Measurements from ENCODE around the gene AGK. TPM values are rescaled to one million over a fixed set of nuclear protein-coding genes. Genes with fewer than 3 reads are reported as not detected.

AGK gene
- total and polyA plus RNA-seq, 4 donors = 7.2 to 13.6 (median 8.9) TPM

- no peak for TF ChIP-seq ZBTB33 (IDR thresholded peaks at IDR 0.05)
- no peak for TF ChIP-seq SP1 (IDR thresholded peaks at IDR 0.05)
- no peak for TF ChIP-seq ATF3 (IDR thresholded peaks at IDR 0.05)
- TF ChIP-seq HNF4G (IDR thresholded peaks at IDR 0.05) = no peak
- TF ChIP-seq FOXA1 (IDR thresholded peaks at IDR 0.05) = no peak
- no peak for TF ChIP-seq MAX (IDR thresholded peaks at IDR 0.05)
- TF ChIP-seq TAF1 (conservative IDR thresholded peaks at IDR 0.05) = no peak
Measured at GRCh38 chr7:141691961-141692360, 140.8 kb downstream of the AGK start (continued).

GRCh38 chr7:141693082-141693481, 141.9 kb downstream of the AGK start:
- no peak overlapping the region for H3K4me3 ChIP-seq (ENCODE audit: low read depth in 1 of 3, low read length in 3 of 3)
- no peaks in the 10 kb centered on the region for H3K9me3 ChIP-seq (ENCODE audit: control insufficient read depth in 4 of 4, low read length in 3 of 4)
- no peak overlapping the region for H3K9ac ChIP-seq (ENCODE audit: low read depth in 1 of 2, low read length in 2 of 2)
- no peaks in the 10 kb centered on the region for H3K27me3 ChIP-seq (ENCODE audit: control insufficient read depth in 4 of 4, insufficient read depth in 4 of 4, low read length in 3 of 4)
- H3K36me3 ChIP-seq (ENCODE audit: control insufficient read depth in 4 of 4, insufficient read depth in 3 of 4, low read depth in 1 of 4, low read length in 3 of 4) = no peaks in the 10 kb centered on the region
- WGBS = 89% methylated on average over 3 of the region's 3 CpGs
- peaks cover 16 to 56% (median 44%) of the 10 kb centered on the region in 4 donors for H3K4me1 ChIP-seq (ENCODE audit: control insufficient read depth in 4 of 4, insufficient read depth in 4 of 4, low read length in 3 of 4)
- no peak for DNase-seq (ENCODE audit: low spot score)
- H3K27ac ChIP-seq (ENCODE audit: low read depth in 1 of 2, low read length in 2 of 2) = no peak overlapping the region
- no peak for TF ChIP-seq RAD21 (IDR thresholded peaks at IDR 0.05)
- no peak for TF ChIP-seq GABPA (IDR thresholded peaks at IDR 0.05 in 1 of 2, conservative IDR thresholded peaks at IDR 0.05 in 1 of 2)
- no peak for TF ChIP-seq EGR1 (IDR thresholded peaks at IDR 0.05; ENCODE audit: low read depth in 2 of 2)
- no peak for TF ChIP-seq YY1 (IDR thresholded peaks at IDR 0.05)
- no peak for TF ChIP-seq FOXA1 (IDR thresholded peaks at IDR 0.05)
- no peak for TF ChIP-seq CTCF (IDR thresholded peaks at IDR 0.05; ENCODE audit: low read depth, low read length, missing input control)
- TF ChIP-seq NR2F2 (IDR thresholded peaks at IDR 0.05) = no peak
- no peak for TF ChIP-seq SP1 (IDR thresholded peaks at IDR 0.05)
- TF ChIP-seq MAX (IDR thresholded peaks at IDR 0.05) = no peak
- no peak for TF ChIP-seq HNF4A (conservative IDR thresholded peaks at IDR 0.05)

- H3K36me3 ChIP-seq (ENCODE audit: control insufficient read depth in 4 of 4, insufficient read depth in 3 of 4, low read depth in 1 of 4, low read length in 3 of 4) = no peaks in the 10 kb centered on the region
- peaks cover 13 to 53% (median 40%) of the 10 kb centered on the region in 4 donors for H3K4me1 ChIP-seq (ENCODE audit: control insufficient read depth in 4 of 4, insufficient read depth in 4 of 4, low read length in 3 of 4)
- no peak overlapping the region for H3K4me3 ChIP-seq (ENCODE audit: low read depth in 1 of 3, low read length in 3 of 3)
- H3K27me3 ChIP-seq (ENCODE audit: control insufficient read depth in 4 of 4, insufficient read depth in 4 of 4, low read length in 3 of 4) = no peaks in the 10 kb centered on the region
- peak; percentile 39 for DNase-seq (ENCODE audit: low spot score)
- peak overlapping the region in 1 of 2 donors; percentile 36 for H3K9ac ChIP-seq (ENCODE audit: low read depth in 1 of 2, low read length in 2 of 2)
- 32% methylated on average over 6 of the region's 6 CpGs for WGBS
- H3K27ac ChIP-seq (ENCODE audit: low read depth in 1 of 2, low read length in 2 of 2) = peak overlapping the region; percentile 60 to 82
- H3K9me3 ChIP-seq (ENCODE audit: control insufficient read depth in 4 of 4, low read length in 3 of 4) = no peaks in the 10 kb centered on the region
- TF ChIP-seq RXRA (IDR thresholded peaks at IDR 0.05) (peak; percentile 88 to 97), FOXA2 (IDR thresholded peaks at IDR 0.05) (peak; percentile 98), GABPA (IDR thresholded peaks at IDR 0.05 in 1 of 2, conservative IDR thresholded peaks at IDR 0.05 in 1 of 2) (peak in 1 of 2 donors; percentile 69), ATF3 (IDR thresholded peaks at IDR 0.05) (peak; percentile 30), CTCF (IDR thresholded peaks at IDR 0.05; ENCODE audit: low read depth, low read length, missing input control) (peak; percentile 0), FOXA1 (IDR thresholded peaks at IDR 0.05) (peak; percentile 94), YY1 (IDR thresholded peaks at IDR 0.05) (peak; percentile 89), ZBTB33 (IDR thresholded peaks at IDR 0.05) (peak; percentile 93), HNF4G (IDR thresholded peaks at IDR 0.05) (peak; percentile 86), JUND (IDR thresholded peaks at IDR 0.05) (peak; percentile 80 to 96), RAD21 (IDR thresholded peaks at IDR 0.05) (peak; percentile 19 to 45), NR2F2 (IDR thresholded peaks at IDR 0.05) (peak; percentile 66)
Measured at GRCh38 chr7:141695803-141696289, 144.6 kb downstream of the AGK start.
